GM15510 (cell line): ENCODE data around the gene SF3A2.

Experiments used
- POLR2A ChIP-seq: IDR thresholded peaks from 3 replicates; pipeline ENCODE4 v1.6.1; 2011; ENCODE audit warnings: borderline replicate concordance; ENCODE audit not compliant: insufficient read length; ENCODE audit errors: extremely low read depth

SF3A2 gene

GRCh38 chr19:2199215-2199614 lies 37.4 kb upstream of the SF3A2 start:
- TF ChIP-seq POLR2A = no peak

GRCh38 chr19:2199861-2200623 lies 36.6 kb upstream of the SF3A2 start:
- no peak for TF ChIP-seq POLR2A

- TF ChIP-seq POLR2A = no peak
These were observed 35.0 kb upstream of the SF3A2 start for GRCh38 chr19:2201473-2202148.

- no peak for TF ChIP-seq POLR2A
These were observed 34.3 kb upstream of the SF3A2 start for GRCh38 chr19:2202366-2202765.

- no peak for TF ChIP-seq POLR2A
These were observed 29.6 kb upstream of the SF3A2 start for GRCh38 chr19:2207008-2207407.

GRCh38 chr19:2207991-2208860 lies 28.4 kb upstream of the SF3A2 start:
- TF ChIP-seq POLR2A = no peak

- TF ChIP-seq POLR2A = no peak
These were observed 27.6 kb upstream of the SF3A2 start for GRCh38 chr19:2208975-2209374.

GRCh38 chr19:2209408-2209807 lies 27.2 kb upstream of the SF3A2 start:
- TF ChIP-seq POLR2A = no peak

- no peak for TF ChIP-seq POLR2A
These were observed 26.4 kb upstream of the SF3A2 start for GRCh38 chr19:2210206-2210605.

- TF ChIP-seq POLR2A = no peak
These were observed 25.5 kb upstream of the SF3A2 start for GRCh38 chr19:2210987-2211740.

- TF ChIP-seq POLR2A = no peak
These were observed 23.5 kb upstream of the SF3A2 start for GRCh38 chr19:2212861-2213711.

GRCh38 chr19:2213799-2214198 lies 22.8 kb upstream of the SF3A2 start:
- no peak for TF ChIP-seq POLR2A

GRCh38 chr19:2214251-2214650 lies 22.4 kb upstream of the SF3A2 start:
- no peak for TF ChIP-seq POLR2A
